ENCODE results near the gene CAMK1G. TPM values are rescaled to one million over a fixed set of nuclear protein-coding genes. Genes with fewer than 3 reads are reported as not detected.

CAMK1G gene
- total RNA-seq: 0.04 TPM
- polyA plus RNA-seq (ENCODE audit: insufficient read depth in 1 of 8, insufficient read length in 8 of 8, low replicate concordance in 1 of 8): under 1 TPM in 5 of 8 donors, not detected in 3; 0.16 to 0.66 (median 0.33) TPM
- long read RNA-seq, donor 1: 0 reads
- long read RNA-seq, donor 2: 0 reads
- long read RNA-seq, donor 3: 0 reads
- long read RNA-seq, donor 4: 0 reads
- long read RNA-seq, donor 5: 0 reads
- long read RNA-seq, donor 6: 0 reads
- long read RNA-seq, donor 7: 0 reads
- long read RNA-seq, donor 8: 0 reads
- long read RNA-seq, donor 9: 0 reads
- long read RNA-seq, donor 10: 0 reads
- long read RNA-seq, donor 11: 0 reads

DNA sequence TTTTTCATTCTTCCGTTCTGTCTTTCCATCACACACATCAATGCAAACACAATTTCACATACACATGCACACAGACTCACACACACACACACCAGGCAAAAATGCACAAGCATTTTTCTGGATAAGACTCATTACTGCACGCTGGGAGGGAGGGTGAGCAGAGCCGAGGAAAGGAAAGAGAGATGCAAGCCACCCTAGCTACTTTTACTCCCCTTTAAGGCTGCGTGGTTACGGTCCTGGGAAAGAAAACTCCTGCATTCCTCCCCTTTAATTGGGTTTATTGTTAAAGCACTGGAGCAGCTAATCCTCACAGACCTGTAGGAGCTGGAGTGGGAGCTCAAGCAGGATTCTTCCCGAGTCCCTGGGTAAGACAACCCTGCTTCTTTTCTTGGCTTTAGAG lies at the start of gene CAMK1G:
TSS of gene CAMK1G (plus strand) at position 307 of the 400 bp plus-strand sequence. CDS start 11,270 bp downstream, outside the sequence.
- DNase-seq: peak; percentile 22
- peaks cover 24% of the 10 kb centered on the region for H3K27me3 ChIP-seq (ENCODE audit: control insufficient read depth, insufficient read depth, low read length)
- WGBS (ENCODE audit: insufficient coverage): 0% methylated on average over 1 of the region's 6 CpGs

DNA sequence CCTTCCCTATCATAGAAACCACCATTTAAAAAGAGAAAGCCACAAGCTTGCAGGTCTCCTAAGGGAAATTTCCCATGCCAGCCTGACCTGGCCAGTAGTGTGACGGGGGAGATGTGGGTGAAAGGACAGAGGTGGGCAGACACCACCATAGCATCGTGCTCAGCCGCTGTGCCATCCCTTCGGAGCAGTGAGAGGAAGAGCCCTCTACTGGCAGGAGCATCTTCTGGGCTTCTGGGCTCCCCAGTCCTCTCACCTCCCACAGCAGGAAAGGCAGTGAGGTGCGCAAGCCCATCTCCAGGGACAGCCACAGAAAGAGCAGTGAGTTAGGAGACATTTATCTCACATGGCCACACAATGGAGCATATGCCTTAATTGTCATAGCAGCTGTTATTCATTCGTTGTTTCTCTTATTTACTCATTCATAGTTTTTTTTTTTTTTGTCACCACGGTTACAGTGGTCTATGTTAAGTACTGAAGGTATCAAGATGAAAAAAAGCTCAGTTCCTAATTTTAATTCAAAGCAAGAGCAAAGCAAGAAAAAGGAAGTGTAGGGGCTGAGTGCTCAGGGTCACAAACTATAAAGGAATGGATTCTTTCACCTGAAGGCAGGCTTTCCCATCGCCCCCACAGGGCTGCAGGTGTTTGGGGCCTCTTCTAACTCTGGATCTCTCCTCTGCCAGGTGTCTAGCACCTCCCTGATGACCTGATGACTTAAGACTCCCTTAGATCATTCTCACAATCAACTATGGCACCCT lies 48.8 kb upstream of the CAMK1G start:
- H3K27me3 ChIP-seq (ENCODE audit: control insufficient read depth, insufficient read depth, low read length): peaks cover 18% of the 10 kb centered on the region
- WGBS (ENCODE audit: insufficient coverage): 62% methylated on average over 5 of the region's 8 CpGs
- H3K9me3 ChIP-seq (replicated peaks; ENCODE audit: control insufficient read depth, low read depth, low read length): no peaks in the 10 kb centered on the region
- no peaks in the 10 kb centered on the region for H3K4me1 ChIP-seq (ENCODE audit: control insufficient read depth, insufficient read depth, low read length)
- H3K36me3 ChIP-seq (ENCODE audit: control insufficient read depth, insufficient read depth, low read length): no peaks in the 10 kb centered on the region
- DNase-seq: no peak
- no peak overlapping the region for H3K27ac ChIP-seq (ENCODE audit: low read length)
- H3K4me3 ChIP-seq (ENCODE audit: low read length): no peak overlapping the region

More for the DNA sequence above, at the start of gene CAMK1G:
- H3K27ac ChIP-seq (ENCODE audit: low read length): no peak within 1 kb of the TSS
- H3K4me3 ChIP-seq (ENCODE audit: low read length): no peak within 1 kb of the TSS
- peaks cover 8% of the 10 kb centered on the region for H3K4me1 ChIP-seq (ENCODE audit: control insufficient read depth, insufficient read depth, low read length)
- no peaks in the 10 kb centered on the region for H3K36me3 ChIP-seq (ENCODE audit: control insufficient read depth, insufficient read depth, low read length)
- H3K9me3 ChIP-seq (replicated peaks; ENCODE audit: control insufficient read depth, low read depth, low read length): no peaks in the 10 kb centered on the region

DNA sequence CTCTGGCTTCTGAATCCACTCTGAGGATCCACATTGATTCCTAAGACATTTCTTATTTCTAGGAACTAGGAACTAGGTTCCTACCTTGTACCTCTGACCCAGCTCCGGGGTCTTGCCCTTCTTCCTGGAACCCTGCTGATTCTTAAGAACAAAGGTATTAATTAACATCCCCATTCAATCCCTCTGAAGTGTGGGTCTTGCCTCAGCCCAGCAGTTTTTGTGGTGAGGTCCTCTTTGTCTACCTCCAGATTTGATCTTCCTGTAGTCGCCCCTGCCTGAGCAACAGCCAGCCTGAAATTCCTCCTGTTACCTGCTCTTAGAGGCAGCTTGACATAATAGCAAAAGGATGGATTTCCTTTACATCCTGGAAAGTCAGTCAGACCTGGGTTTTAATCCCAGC lies 46.7 kb upstream of the CAMK1G start:
- no peak for DNase-seq
- peaks cover 23% of the 10 kb centered on the region for H3K27me3 ChIP-seq (ENCODE audit: control insufficient read depth, insufficient read depth, low read length)
- H3K4me3 ChIP-seq (ENCODE audit: low read length): no peak overlapping the region
- no peaks in the 10 kb centered on the region for H3K4me1 ChIP-seq (ENCODE audit: control insufficient read depth, insufficient read depth, low read length)
- 60% methylated on average over 1 of the region's 2 CpGs for whole genome bisulfite sequencing (ENCODE audit: insufficient coverage)
- H3K27ac ChIP-seq (ENCODE audit: low read length): no peak overlapping the region
- H3K36me3 ChIP-seq (ENCODE audit: control insufficient read depth, insufficient read depth, low read length): no peaks in the 10 kb centered on the region
- H3K9me3 ChIP-seq (replicated peaks; ENCODE audit: control insufficient read depth, low read depth, low read length): no peaks in the 10 kb centered on the region

DNA sequence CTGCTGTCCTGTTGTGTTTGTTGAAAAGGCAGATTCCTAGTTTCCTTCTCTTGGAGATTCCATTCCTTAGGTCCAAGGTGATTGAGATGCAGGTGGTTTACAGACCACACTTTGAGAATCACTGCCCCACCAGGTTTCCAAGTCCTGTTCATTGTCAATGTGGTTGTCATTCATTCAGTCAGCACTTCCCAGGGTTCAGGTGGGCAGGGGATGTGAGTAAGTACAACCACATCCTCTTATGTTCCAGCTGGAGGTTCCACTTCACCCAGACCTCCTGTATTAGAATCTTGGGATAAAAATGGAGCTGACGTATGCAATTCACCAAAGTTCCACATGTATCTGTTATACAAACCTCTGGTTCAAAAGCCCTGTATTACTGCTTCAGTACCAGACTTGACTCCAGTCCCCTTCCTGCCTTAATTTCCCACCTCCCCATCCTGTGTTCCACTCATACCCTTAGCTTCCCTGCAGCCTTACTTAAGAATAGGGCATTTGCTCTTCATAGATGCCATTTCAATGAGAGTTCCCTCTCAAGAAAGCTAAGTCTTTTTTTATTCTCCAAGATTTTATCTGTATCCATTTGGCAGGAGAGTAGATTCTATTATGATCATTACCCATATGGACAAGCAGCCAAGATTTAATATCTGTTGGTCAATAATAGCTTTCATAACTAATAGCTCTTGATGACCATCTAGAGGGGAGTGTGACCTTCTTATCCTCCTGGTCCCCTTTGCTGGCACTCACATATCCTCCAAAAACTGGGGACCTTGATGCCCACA lies 46.0 kb upstream of the CAMK1G start:
- Histone ChIP-seq H3K9me3 (replicated peaks; ENCODE audit: control insufficient read depth, low read depth, low read length) (no peaks in the 10 kb centered on the region), H3K4me3 (ENCODE audit: low read length) (no peak overlapping the region), H3K36me3 (ENCODE audit: control insufficient read depth, insufficient read depth, low read length) (no peaks in the 10 kb centered on the region), H3K27me3 (ENCODE audit: control insufficient read depth, insufficient read depth, low read length) (peaks cover 26% of the 10 kb centered on the region), H3K4me1 (ENCODE audit: control insufficient read depth, insufficient read depth, low read length) (no peaks in the 10 kb centered on the region), H3K27ac (ENCODE audit: low read length) (no peak overlapping the region)
- no peak for DNase-seq
- WGBS (ENCODE audit: insufficient coverage): no CpG with 5 or more reads among the region's 1 CpG

DNA sequence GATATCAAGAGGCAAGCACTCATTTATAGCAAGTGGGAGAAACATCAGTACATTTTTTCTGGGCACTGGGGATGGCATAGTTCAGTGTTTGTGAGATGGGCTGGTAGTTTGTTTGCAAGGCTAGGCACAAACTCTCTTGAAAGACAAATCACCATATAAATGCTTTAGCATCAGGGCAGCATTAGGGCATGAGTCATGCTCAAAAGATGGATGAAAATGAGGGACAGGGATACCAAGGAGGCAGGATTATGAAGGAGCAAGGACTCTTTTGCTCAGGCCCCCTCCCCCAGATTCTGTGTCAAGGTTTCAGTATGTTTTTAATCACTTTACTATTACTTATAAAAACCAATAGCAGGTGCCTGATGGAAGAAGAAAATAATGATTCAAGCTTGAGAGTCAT lies 43.9 kb upstream of the CAMK1G start:
- Histone ChIP-seq H3K36me3 (ENCODE audit: control insufficient read depth, insufficient read depth, low read length) (no peaks in the 10 kb centered on the region), H3K27ac (ENCODE audit: low read length) (no peak overlapping the region), H3K9me3 (replicated peaks; ENCODE audit: control insufficient read depth, low read depth, low read length) (no peaks in the 10 kb centered on the region), H3K4me1 (ENCODE audit: control insufficient read depth, insufficient read depth, low read length) (no peaks in the 10 kb centered on the region), H3K27me3 (ENCODE audit: control insufficient read depth, insufficient read depth, low read length) (peaks cover 28% of the 10 kb centered on the region), H3K4me3 (ENCODE audit: low read length) (no peak overlapping the region)
- no peak for DNase-seq

DNA sequence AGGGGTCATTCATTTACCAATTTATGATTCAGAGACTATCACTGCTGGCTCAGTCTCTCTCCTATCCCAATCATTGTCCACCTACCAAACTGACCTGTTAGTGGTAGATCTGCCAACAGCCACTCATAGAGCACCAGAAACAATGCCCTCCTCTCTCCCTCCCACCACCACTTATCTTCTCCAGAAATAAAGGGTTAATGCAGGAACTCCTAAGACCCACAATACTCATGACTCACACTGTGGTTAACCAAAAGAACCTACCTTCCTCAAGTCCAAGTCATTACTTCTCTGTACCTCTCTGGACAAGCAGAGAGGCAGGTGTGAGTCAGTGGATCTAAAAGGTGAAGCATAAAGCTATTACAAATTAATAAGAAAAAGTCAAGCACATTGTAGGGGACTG lies 40.9 kb upstream of the CAMK1G start:
- no peak for DNase-seq
- H3K9me3 ChIP-seq (replicated peaks; ENCODE audit: control insufficient read depth, low read depth, low read length): no peaks in the 10 kb centered on the region
- H3K4me1 ChIP-seq (ENCODE audit: control insufficient read depth, insufficient read depth, low read length): peaks cover 4% of the 10 kb centered on the region
- no peaks in the 10 kb centered on the region for H3K36me3 ChIP-seq (ENCODE audit: control insufficient read depth, insufficient read depth, low read length)
- no peak overlapping the region for H3K27ac ChIP-seq (ENCODE audit: low read length)
- no peak overlapping the region for H3K4me3 ChIP-seq (ENCODE audit: low read length)
- peaks cover 27% of the 10 kb centered on the region for H3K27me3 ChIP-seq (ENCODE audit: control insufficient read depth, insufficient read depth, low read length)

DNA sequence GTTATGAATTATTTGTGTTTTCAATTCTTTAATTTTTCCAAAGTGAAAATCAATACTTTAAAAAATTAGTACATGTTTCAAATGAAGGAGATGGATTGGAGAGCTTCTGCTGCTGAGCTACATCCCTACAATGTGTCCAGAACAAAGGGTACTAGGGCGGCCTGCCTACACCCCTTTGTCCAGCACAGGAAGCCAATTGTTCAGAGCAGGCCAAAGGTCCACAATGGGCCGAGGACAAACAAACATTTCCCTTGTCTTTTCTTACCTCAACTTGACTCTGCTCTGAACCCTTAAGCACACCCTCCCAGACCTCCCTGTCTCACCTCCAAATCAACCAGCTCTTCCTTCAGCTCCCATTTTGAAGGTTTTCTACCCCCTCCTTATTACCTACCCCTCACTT lies 39.4 kb upstream of the CAMK1G start:
- no peak overlapping the region for H3K27ac ChIP-seq (ENCODE audit: low read length)
- peaks cover 4% of the 10 kb centered on the region for H3K4me1 ChIP-seq (ENCODE audit: control insufficient read depth, insufficient read depth, low read length)
- DNase-seq: no peak
- H3K27me3 ChIP-seq (ENCODE audit: control insufficient read depth, insufficient read depth, low read length): peaks cover 26% of the 10 kb centered on the region
- WGBS (ENCODE audit: insufficient coverage): 88% methylated on average over 2 of the region's 2 CpGs
- no peak overlapping the region for H3K4me3 ChIP-seq (ENCODE audit: low read length)
- no peaks in the 10 kb centered on the region for H3K36me3 ChIP-seq (ENCODE audit: control insufficient read depth, insufficient read depth, low read length)
- H3K9me3 ChIP-seq (replicated peaks; ENCODE audit: control insufficient read depth, low read depth, low read length): no peaks in the 10 kb centered on the region

DNA sequence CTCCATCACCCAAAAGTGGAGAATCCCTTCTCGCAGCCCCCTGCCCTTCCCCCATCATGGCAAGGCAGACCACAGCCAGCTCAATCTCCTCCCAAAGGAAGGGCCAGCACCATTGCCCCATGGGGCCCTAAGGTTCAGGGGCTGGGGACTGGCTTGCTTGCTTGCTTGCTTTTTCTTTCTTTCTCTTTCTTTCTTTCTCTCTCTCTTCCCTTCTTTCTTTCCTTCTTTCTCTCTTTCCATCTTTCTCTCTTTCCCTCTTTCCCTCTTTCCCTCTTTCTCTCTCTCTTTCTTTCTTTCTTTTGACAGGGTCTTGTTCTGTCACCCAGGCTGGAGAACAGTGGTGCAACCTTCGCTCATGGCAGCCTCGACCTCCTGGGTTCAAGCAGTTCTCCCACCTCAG lies 38.1 kb upstream of the CAMK1G start:
- no peak for DNase-seq
- Histone ChIP-seq H3K27me3 (ENCODE audit: control insufficient read depth, insufficient read depth, low read length) (peaks cover 33% of the 10 kb centered on the region), H3K4me1 (ENCODE audit: control insufficient read depth, insufficient read depth, low read length) (peaks cover 4% of the 10 kb centered on the region), H3K4me3 (ENCODE audit: low read length) (no peak overlapping the region), H3K27ac (ENCODE audit: low read length) (no peak overlapping the region), H3K36me3 (ENCODE audit: control insufficient read depth, insufficient read depth, low read length) (no peaks in the 10 kb centered on the region), H3K9me3 (replicated peaks; ENCODE audit: control insufficient read depth, low read depth, low read length) (no peaks in the 10 kb centered on the region)
- WGBS (ENCODE audit: insufficient coverage): 92% methylated on average over 2 of the region's 3 CpGs

DNA sequence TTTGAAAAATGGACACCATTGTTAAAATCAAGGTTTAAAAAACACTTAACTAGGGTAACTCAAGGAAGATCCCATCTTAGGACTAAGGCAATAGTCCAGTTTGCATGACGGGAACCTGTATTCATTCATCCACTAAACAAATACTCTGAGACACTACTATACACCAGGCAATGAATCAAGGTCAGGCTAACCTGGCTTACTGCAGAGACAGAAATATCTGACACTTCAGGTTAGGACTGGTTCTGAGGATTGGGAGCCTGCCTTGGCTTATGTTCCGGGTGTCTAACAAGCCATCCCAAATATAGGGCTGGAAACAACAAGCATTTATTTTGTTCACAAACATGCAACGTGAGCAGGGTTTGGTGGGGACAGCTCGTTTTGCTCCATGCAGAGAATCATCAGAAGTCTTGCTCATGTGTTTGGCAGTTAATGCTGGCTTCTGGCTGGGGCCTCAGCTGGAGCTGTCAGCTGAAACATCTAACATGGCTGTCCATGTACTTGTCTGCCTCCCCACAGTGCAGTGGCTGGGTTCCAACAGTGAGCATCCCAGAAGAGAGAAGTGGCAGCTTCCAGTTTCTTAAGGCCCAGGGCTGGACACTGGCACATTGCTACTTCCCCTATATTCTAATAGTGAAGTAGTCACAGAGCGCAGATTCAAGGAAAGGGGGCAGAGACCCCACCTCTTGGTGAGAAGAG lies 37.0 kb upstream of the CAMK1G start:
- H3K9me3 ChIP-seq (replicated peaks; ENCODE audit: control insufficient read depth, low read depth, low read length): no peaks in the 10 kb centered on the region
- peak; percentile 51 for DNase-seq
- H3K27me3 ChIP-seq (ENCODE audit: control insufficient read depth, insufficient read depth, low read length): peaks cover 35% of the 10 kb centered on the region
- peaks cover 4% of the 10 kb centered on the region for H3K4me1 ChIP-seq (ENCODE audit: control insufficient read depth, insufficient read depth, low read length)
- no peak overlapping the region for H3K4me3 ChIP-seq (ENCODE audit: low read length)
- 81% methylated on average over 3 of the region's 5 CpGs for WGBS (ENCODE audit: insufficient coverage)
- no peaks in the 10 kb centered on the region for H3K36me3 ChIP-seq (ENCODE audit: control insufficient read depth, insufficient read depth, low read length)
- no peak overlapping the region for H3K27ac ChIP-seq (ENCODE audit: low read length)

DNA sequence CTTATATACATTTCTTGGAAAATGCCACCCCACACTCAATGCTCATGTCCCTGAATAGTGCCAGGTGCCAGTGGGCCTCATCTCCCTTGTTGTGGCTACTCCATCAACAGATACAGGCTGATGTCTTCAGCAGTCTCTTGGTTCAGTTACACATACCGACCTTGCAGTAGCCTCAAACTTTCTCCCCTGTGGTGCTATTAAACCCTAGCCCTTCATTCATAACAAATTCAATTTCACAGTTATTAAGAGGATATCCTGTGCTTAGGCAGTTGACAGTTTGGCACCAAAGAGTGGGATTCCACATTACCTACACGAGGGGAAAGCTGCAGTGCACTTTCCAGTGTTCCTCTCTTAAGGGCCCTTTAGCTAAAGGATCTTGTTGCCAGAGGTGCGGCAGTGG lies 35.9 kb upstream of the CAMK1G start:
- Histone ChIP-seq H3K4me3 (ENCODE audit: low read length) (no peak overlapping the region), H3K36me3 (ENCODE audit: control insufficient read depth, insufficient read depth, low read length) (no peaks in the 10 kb centered on the region), H3K9me3 (replicated peaks; ENCODE audit: control insufficient read depth, low read depth, low read length) (no peaks in the 10 kb centered on the region), H3K4me1 (ENCODE audit: control insufficient read depth, insufficient read depth, low read length) (peaks cover 4% of the 10 kb centered on the region), H3K27me3 (ENCODE audit: control insufficient read depth, insufficient read depth, low read length) (peaks cover 36% of the 10 kb centered on the region), H3K27ac (ENCODE audit: low read length) (no peak overlapping the region)
- peak; percentile 22 for DNase-seq
- WGBS (ENCODE audit: insufficient coverage): 25% methylated on average over 2 of the region's 3 CpGs

All from muscle of leg (tissue), 16 donors.